VCaP (cell line): Measurements from ENCODE around the gene PPP6R3.

Experiments used
- H3K27ac ChIP-seq: fragments of 450-650 bp; 2 replicates; pipeline ENCODE4 v1.5.1; 2017
- TF ChIP-seq, protein P1 (sequence below): fragments of 450-650 bp; conservative IDR thresholded peaks from 2 replicates; pipeline ENCODE4 v1.5.1; 2017; ENCODE audit warnings: mild to moderate bottlenecking, moderate library complexity

PPP6R3 gene

DNA sequence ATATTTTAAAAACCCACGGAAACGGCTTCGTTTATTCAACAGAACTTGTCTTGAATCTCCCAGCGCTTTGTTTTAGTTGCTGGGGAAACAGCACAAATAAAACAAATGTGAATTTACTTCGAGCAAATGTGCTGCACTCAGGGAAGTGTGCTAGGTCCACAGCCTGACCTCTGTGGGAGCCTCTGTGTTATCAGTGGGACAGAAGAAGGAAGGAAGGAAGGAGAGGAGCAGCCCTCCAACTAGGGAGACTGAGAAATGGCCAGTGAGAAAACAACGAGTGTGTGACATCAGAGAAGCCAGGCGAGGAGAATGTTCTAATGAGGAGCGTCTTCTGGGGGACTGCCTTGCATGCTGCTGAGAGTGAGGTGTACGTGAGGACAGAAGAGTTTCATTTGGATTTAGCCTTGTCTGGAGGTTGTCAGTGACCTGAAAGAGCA, 42.7 kb downstream of the PPP6R3 start:
- TF ChIP-seq, protein P1, sequence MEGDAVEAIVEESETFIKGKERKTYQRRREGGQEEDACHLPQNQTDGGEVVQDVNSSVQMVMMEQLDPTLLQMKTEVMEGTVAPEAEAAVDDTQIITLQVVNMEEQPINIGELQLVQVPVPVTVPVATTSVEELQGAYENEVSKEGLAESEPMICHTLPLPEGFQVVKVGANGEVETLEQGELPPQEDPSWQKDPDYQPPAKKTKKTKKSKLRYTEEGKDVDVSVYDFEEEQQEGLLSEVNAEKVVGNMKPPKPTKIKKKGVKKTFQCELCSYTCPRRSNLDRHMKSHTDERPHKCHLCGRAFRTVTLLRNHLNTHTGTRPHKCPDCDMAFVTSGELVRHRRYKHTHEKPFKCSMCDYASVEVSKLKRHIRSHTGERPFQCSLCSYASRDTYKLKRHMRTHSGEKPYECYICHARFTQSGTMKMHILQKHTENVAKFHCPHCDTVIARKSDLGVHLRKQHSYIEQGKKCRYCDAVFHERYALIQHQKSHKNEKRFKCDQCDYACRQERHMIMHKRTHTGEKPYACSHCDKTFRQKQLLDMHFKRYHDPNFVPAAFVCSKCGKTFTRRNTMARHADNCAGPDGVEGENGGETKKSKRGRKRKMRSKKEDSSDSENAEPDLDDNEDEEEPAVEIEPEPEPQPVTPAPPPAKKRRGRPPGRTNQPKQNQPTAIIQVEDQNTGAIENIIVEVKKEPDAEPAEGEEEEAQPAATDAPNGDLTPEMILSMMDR, result no peak
- H3K27ac ChIP-seq, result no peak overlapping the region; the same call in 1 of the 2 replicates

- TF ChIP-seq, protein P1, result no peak
- peak overlapping the region; percentile 1; the same call in 1 of the 2 replicates for H3K27ac ChIP-seq
These were observed 43.2 kb downstream of the PPP6R3 start for GRCh38 chr11:68503792-68504191.

DNA sequence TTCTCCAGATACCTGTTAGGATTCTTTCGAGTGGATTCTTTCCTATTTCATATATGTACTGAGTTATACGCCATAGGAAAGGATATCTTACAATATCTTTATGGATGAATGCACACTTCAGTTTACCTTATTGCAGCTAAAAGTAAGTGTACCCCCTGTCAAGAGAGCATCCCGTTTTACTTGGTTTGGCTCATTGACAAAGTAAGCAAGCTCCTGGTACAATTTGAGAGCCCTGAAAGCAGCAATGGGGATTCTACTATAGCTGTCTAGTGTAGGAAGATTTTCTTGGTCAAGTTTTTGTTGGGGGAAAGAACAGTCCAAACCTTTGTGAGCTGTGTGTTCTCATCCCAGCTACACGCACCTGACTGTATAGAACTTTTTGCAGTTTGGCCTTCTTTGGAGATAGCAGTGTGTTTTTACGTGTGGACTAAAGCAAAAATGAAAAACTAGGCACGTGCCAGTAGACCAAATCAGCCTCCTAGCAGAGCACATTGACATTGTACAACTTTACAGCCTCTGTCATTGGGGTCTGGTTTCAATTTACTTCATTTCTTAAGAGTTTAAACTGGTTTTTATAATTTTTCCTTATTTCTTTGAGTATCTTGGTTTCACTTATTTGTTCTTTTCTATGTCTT, 44.0 kb downstream of the PPP6R3 start:
- peak overlapping the region; percentile 1; the same call in 1 of the 2 replicates for H3K27ac ChIP-seq
- TF ChIP-seq, protein P1, result no peak

- TF ChIP-seq, protein P1, result no peak
- H3K27ac ChIP-seq, result no peak overlapping the region
These were observed 45.0 kb downstream of the PPP6R3 start for GRCh38 chr11:68505596-68505995.

- H3K27ac ChIP-seq, result no peak overlapping the region
- TF ChIP-seq, protein P1, result 0 out of 2 replicates have a peak, but pooled peaks have one; percentile 8
These were observed 46.4 kb downstream of the PPP6R3 start for GRCh38 chr11:68506908-68507307.

DNA sequence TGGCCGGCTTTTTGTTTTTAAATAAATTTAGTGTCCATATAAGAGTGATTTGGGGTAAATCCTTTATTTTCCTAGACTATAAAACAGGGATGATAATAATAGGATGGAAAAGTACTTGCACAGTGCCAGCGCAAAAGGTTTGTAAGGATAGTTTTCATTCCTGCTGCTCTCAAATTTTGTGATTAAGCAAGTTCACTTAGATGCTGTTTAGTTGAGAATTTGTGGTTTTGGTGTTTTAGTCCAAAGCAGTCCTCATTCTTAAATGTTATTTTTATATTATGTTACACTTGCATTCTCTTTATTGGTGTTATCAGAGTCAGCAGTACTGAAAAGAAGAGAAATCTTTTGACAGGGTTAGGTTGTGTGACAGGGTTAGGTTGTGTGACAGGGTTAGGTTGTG, 47.9 kb downstream of the PPP6R3 start:
- TF ChIP-seq, protein P1, result no peak
- H3K27ac ChIP-seq, result no peak overlapping the region

DNA sequence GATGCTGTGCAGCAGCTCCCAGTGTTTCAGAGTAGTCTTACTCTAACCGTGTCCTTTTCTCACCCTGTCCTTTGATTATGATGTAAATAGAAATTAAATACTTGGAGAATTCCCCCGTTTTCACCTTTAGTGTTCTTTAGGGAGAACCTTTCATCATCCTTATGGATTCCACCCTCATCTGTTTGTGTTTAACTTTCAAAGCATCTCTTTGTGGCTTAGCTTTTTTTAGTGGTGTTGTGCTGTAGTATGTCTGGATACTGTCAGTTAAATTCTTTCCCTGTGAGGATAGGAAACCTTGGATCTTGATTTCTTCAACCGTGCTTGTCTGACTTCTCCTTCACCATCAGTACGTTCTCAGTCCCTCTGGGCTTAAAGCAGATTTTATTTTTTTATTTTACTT, 48.5 kb downstream of the PPP6R3 start:
- H3K27ac ChIP-seq, result no peak overlapping the region
- TF ChIP-seq, protein P1, result no peak
